ENCODE results near the gene FBXW10B.
"Not testable (repeated sequence)": the region's sequence is repeated elsewhere in the genome, so short reads cannot be mapped to it uniquely, and the experiment has no call there.

DNA sequence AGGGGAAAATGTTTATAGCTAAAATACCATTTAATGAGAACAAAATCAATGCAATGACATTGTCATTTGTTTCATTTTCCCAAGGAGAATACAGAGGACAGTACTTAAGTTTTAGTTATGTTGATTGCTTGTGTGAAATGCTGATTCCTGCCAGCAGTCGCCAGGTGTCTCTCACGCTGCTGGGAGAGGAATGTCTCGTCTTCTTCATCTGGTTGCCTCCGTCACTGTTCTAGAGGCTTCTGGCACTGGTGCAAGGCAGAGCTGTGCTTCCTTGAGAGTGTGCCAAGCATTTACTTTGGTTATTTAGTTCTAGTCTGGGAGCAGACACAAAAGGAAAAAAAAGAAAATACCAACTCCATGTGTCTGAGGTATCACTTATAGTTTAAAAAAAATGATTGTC, 45.6 kb downstream of the FBXW10B start:
- TF ChIP-seq POLR2AphosphoS5 (IDR thresholded peaks at IDR 0.05; ENCODE audit: insufficient read depth in 1 of 2, low read depth in 1 of 2); POLR2A (IDR thresholded peaks at IDR 0.05): not testable (repeated sequence)
- TF ChIP-seq, protein P1, sequence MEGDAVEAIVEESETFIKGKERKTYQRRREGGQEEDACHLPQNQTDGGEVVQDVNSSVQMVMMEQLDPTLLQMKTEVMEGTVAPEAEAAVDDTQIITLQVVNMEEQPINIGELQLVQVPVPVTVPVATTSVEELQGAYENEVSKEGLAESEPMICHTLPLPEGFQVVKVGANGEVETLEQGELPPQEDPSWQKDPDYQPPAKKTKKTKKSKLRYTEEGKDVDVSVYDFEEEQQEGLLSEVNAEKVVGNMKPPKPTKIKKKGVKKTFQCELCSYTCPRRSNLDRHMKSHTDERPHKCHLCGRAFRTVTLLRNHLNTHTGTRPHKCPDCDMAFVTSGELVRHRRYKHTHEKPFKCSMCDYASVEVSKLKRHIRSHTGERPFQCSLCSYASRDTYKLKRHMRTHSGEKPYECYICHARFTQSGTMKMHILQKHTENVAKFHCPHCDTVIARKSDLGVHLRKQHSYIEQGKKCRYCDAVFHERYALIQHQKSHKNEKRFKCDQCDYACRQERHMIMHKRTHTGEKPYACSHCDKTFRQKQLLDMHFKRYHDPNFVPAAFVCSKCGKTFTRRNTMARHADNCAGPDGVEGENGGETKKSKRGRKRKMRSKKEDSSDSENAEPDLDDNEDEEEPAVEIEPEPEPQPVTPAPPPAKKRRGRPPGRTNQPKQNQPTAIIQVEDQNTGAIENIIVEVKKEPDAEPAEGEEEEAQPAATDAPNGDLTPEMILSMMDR (IDR thresholded peaks at IDR 0.05): not testable (repeated sequence)

Measured in vagina (tissue), 2 donors.